IPS-18a (cell line): ENCODE results near the gene MAST4.

Experiments used
- H3K27ac ChIP-seq: one replicate; pipeline ENCODE4 v1.5.1; 2013; ENCODE audit warnings: low read length
- H3K27me3 ChIP-seq: one replicate; pipeline ENCODE4 v1.6.1; 2013; ENCODE audit warnings: mild to moderate bottlenecking, low read length; ENCODE audit not compliant: control insufficient read depth, insufficient read depth
- H3K36me3 ChIP-seq: one replicate; pipeline ENCODE4 v1.6.1; 2013; ENCODE audit warnings: low read depth, low read length; ENCODE audit not compliant: control insufficient read depth
- H3K4me1 ChIP-seq: one replicate; pipeline ENCODE4 v1.6.1; 2013; ENCODE audit warnings: low read depth, low read length; ENCODE audit not compliant: control insufficient read depth
- H3K4me3 ChIP-seq: one replicate; pipeline ENCODE4 v1.5.1; 2013; ENCODE audit warnings: low read length
- H3K9ac ChIP-seq: one replicate; pipeline ENCODE4 v1.6.1; 2013; ENCODE audit warnings: mild to moderate bottlenecking, low read length, moderate library complexity
- H3K9me3 ChIP-seq: one replicate; pipeline ENCODE4 v1.6.1; 2013; ENCODE audit warnings: low read depth, low read length; ENCODE audit not compliant: control insufficient read depth

MAST4 gene

DNA sequence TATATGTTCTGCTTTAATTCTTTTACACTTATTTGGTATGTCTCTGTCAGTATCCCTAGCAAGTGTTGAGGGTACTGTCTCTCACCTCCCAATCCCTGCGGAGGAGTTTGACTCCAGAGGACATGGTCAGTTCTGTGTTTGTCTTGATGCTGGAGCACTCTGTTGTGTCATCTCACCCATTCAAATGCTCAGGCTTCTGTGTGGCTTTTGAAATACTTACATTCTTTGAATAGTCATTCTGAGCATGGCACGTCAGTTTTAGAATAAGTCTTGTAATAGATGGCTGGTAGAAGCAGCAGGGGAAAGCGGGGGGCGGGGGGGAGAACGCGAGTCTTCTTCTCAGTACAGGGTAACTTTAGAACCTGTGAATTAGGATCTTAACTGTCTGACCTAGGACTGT lies 12.3 kb downstream of the MAST4 start:
- H3K4me3 ChIP-seq = no peak overlapping the region
- no peaks in the 10 kb centered on the region for H3K36me3 ChIP-seq
- H3K27ac ChIP-seq = no peak overlapping the region
- no peaks in the 10 kb centered on the region for H3K4me1 ChIP-seq
- no peaks in the 10 kb centered on the region for H3K9me3 ChIP-seq
- no peaks in the 10 kb centered on the region for H3K27me3 ChIP-seq
- H3K9ac ChIP-seq = no peak overlapping the region

GRCh38 chr5:66609615-66610014 lies 13.4 kb downstream of the MAST4 start:
- no peak overlapping the region for H3K27ac ChIP-seq

DNA sequence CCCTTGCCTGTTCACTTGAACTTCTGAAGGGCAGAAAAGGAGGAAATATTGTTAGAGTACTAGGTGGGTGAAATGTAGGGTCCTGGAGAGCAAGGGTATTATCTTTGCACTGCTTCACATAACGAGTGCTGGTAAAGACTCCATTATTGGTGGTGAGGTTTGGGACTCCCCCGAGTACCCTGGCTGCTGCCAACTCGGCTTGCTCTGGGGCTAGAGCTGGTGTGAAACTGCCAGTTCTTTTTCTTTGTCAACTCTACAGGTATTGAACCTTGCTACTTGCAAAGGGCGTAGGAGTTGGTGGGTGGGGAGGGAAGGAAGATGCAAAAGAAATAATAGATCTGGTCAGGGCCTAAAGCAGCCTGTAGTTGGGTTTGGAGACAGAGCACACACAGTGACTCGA lies 16.0 kb downstream of the MAST4 start:
- Histone ChIP-seq H3K9me3 (no peaks in the 10 kb centered on the region), H3K27ac (no peak overlapping the region)

More at GRCh38 chr5:66609615-66610014, 13.4 kb downstream of the MAST4 start:
- H3K9me3 ChIP-seq = no peaks in the 10 kb centered on the region
- H3K27me3 ChIP-seq = no peaks in the 10 kb centered on the region
- H3K4me1 ChIP-seq = no peaks in the 10 kb centered on the region
- H3K9ac ChIP-seq = no peak overlapping the region
- no peak overlapping the region for H3K4me3 ChIP-seq
- no peaks in the 10 kb centered on the region for H3K36me3 ChIP-seq

GRCh38 chr5:66615136-66615535 lies 18.9 kb downstream of the MAST4 start:
- no peak overlapping the region for H3K27ac ChIP-seq

More for the DNA sequence above, 16.0 kb downstream of the MAST4 start:
- H3K27me3 ChIP-seq = no peaks in the 10 kb centered on the region
- H3K9ac ChIP-seq = no peak overlapping the region
- no peak overlapping the region for H3K4me3 ChIP-seq
- H3K4me1 ChIP-seq = no peaks in the 10 kb centered on the region
- no peaks in the 10 kb centered on the region for H3K36me3 ChIP-seq

DNA sequence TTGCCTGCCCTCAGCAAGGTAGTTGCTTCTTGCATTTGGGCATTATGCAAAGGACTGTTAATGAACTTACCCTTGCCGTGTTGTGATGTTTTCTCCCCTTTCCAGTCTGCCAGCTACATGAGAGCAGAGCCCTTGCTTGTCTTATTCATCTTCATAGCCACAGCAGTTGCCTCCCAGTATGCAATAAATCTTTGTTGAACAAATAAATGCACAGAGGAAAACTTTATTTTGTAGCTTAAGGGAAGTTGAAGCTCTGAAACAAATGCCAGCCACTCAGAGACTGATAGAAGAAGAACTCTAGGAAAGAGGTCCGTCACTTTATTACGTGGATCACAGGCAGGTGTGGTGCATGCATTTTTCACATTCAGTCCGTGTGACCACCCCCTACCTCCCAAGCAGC lies 19.7 kb downstream of the MAST4 start:
- Histone ChIP-seq H3K27me3 (no peaks in the 10 kb centered on the region), H3K4me3 (no peak overlapping the region), H3K9ac (no peak overlapping the region), H3K4me1 (no peaks in the 10 kb centered on the region), H3K27ac (no peak overlapping the region), H3K36me3 (no peaks in the 10 kb centered on the region), H3K9me3 (no peaks in the 10 kb centered on the region)

More at GRCh38 chr5:66615136-66615535, 18.9 kb downstream of the MAST4 start:
- Histone ChIP-seq H3K9me3 (no peaks in the 10 kb centered on the region), H3K4me3 (no peak overlapping the region), H3K36me3 (no peaks in the 10 kb centered on the region), H3K27me3 (no peaks in the 10 kb centered on the region), H3K4me1 (no peaks in the 10 kb centered on the region), H3K9ac (no peak overlapping the region)

- H3K36me3 ChIP-seq = no peaks in the 10 kb centered on the region
- no peaks in the 10 kb centered on the region for H3K4me1 ChIP-seq
- no peak overlapping the region for H3K27ac ChIP-seq
- H3K27me3 ChIP-seq = no peaks in the 10 kb centered on the region
- no peak overlapping the region for H3K9ac ChIP-seq
- H3K9me3 ChIP-seq = no peaks in the 10 kb centered on the region
- H3K4me3 ChIP-seq = no peak overlapping the region
Measured at GRCh38 chr5:66616520-66617225, 20.5 kb downstream of the MAST4 start.

DNA sequence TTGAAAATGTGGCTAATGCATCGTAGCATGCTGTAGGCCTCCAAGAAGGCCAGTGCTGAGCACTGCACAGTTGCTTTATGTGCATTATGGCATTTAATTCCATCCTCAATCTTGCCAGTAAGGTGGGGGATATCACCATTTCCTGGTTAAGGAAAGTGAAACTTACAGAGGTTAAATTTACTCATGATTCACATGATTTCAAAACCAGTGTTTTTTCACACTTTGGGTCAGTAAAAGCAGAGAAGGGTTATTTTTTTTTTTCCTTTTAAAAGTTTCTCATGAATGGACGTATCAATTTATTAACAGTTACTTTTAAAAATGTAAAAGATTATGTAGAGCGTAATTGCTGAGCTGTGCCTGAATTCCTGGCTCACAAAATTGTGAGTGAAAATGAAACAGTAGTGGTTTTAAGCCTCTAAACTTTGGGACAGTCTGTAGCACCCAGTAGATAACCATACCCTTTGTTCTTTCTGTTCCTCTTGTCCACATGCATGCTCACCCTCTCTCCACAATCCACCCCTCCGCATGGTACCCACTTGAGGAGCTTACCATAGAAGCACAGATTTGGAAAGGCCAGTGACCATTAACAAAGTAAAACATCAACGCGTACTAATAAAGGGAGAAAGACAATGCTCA lies 21.2 kb downstream of the MAST4 start:
- Histone ChIP-seq H3K36me3 (no peaks in the 10 kb centered on the region), H3K27ac (no peak overlapping the region), H3K4me1 (no peaks in the 10 kb centered on the region), H3K4me3 (no peak overlapping the region), H3K27me3 (no peaks in the 10 kb centered on the region), H3K9me3 (no peaks in the 10 kb centered on the region), H3K9ac (no peak overlapping the region)

DNA sequence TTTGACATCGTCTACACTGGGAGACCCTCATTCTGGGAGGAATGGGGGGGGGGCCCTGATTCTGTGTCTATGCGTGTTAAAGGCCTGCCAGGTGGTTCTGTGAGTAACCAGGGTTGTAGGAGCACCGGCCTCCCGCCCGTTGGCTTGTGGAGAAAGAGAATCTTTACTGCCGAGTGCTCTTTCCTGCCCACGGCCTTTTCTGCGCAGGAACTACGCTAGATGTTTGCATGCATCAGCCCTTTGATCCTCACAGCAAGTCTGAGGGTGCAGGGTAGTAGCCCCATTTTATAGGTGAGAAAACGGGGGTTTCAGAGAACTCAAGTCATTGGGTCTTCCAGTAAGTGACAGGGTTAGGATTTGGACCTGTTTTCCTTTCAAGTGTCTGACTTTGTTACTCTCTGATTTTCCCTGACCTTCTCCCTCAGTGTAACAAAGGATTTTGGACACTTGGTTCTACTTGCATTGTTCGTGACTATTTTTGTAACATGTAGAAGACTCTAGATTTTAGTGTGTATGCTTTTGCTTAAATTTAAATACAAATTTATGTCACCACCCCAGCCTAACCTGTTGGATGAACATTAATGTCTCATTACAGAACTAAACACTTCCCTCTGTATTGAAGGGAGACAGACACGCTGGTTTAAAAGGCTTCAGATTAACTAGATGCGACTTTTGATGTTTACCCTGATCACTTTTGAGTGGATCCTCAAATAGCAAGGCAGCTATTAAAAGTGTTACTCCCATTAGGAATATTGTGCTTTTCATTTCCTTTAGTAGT lies 22.0 kb downstream of the MAST4 start:
- H3K27me3 ChIP-seq = no peaks in the 10 kb centered on the region
- H3K9ac ChIP-seq = no peak overlapping the region
- H3K27ac ChIP-seq = no peak overlapping the region
- no peaks in the 10 kb centered on the region for H3K9me3 ChIP-seq
- H3K4me1 ChIP-seq = no peaks in the 10 kb centered on the region
- H3K36me3 ChIP-seq = no peaks in the 10 kb centered on the region
- H3K4me3 ChIP-seq = no peak overlapping the region

- Histone ChIP-seq H3K36me3 (no peaks in the 10 kb centered on the region), H3K4me3 (no peak overlapping the region), H3K27me3 (no peaks in the 10 kb centered on the region), H3K9ac (no peak overlapping the region), H3K27ac (no peak overlapping the region), H3K4me1 (no peaks in the 10 kb centered on the region), H3K9me3 (no peaks in the 10 kb centered on the region)
Measured at GRCh38 chr5:66620711-66621110, 24.5 kb downstream of the MAST4 start.

GRCh38 chr5:66621146-66621545 lies 25.0 kb downstream of the MAST4 start:
- Histone ChIP-seq H3K27me3 (no peaks in the 10 kb centered on the region), H3K9me3 (no peaks in the 10 kb centered on the region), H3K36me3 (no peaks in the 10 kb centered on the region), H3K27ac (no peak overlapping the region), H3K4me1 (no peaks in the 10 kb centered on the region), H3K4me3 (no peak overlapping the region), H3K9ac (no peak overlapping the region)

GRCh38 chr5:66621736-66622135 lies 25.5 kb downstream of the MAST4 start:
- H3K36me3 ChIP-seq = no peaks in the 10 kb centered on the region
- no peaks in the 10 kb centered on the region for H3K4me1 ChIP-seq

More at GRCh38 chr5:66621736-66622135, 25.5 kb downstream of the MAST4 start:
- Histone ChIP-seq H3K9ac (no peak overlapping the region), H3K27me3 (no peaks in the 10 kb centered on the region), H3K27ac (no peak overlapping the region), H3K4me3 (no peak overlapping the region), H3K9me3 (no peaks in the 10 kb centered on the region)
